HepG2 (cell line): ENCODE data around the gene CAPN7. TPM values are rescaled to one million over a fixed set of nuclear protein-coding genes. Genes with fewer than 3 reads are reported as not detected.

ENCODE experiments used
- ATF7-NPFF ChIP-seq: sonication (generic); formaldehyde crosslinking; IDR thresholded peaks from 2 replicates; pipeline ENCODE4 v1.8.1; 2023; ENCODE audit warnings: mild to moderate bottlenecking, low read depth, missing genetic modification reagents, moderate library complexity
- CREB1 ChIP-seq, 2 experiments: fragments of 450-650 bp in 1 of 2; IDR thresholded peaks; 2 replicates each; pipeline ENCODE4 v1.6.1; 2016 to 2017; ENCODE audit warnings: control low read depth in 1 of 2, mild to moderate bottlenecking in 1 of 2, missing compliant biosample characterization in 1 of 2, missing genetic modification characterization in 1 of 2
- GATA4 ChIP-seq: sonication (generic); IDR thresholded peaks from 2 replicates; pipeline ENCODE4 v1.6.1; 2016; ENCODE audit warnings: antibody characterized with exemption, low read depth, borderline replicate concordance
- JDP2 ChIP-seq: sonication (generic); formaldehyde crosslinking; IDR thresholded peaks from 2 replicates; pipeline ENCODE4 v1.8.1; 2022; ENCODE audit warnings: missing genetic modification reagents, borderline replicate concordance
- MATR3 ChIP-seq: sonication (generic); formaldehyde crosslinking; IDR thresholded peaks from 2 replicates; pipeline ENCODE4 v1.4.0; 2020; ENCODE audit warnings: missing genetic modification reagents
- NR1H2 ChIP-seq: sonication (generic); formaldehyde crosslinking; IDR thresholded peaks from 2 replicates; pipeline ENCODE4 v1.8.1; 2022; ENCODE audit warnings: low read depth, missing genetic modification reagents, borderline replicate concordance
- SCMH1 ChIP-seq: sonication (generic); formaldehyde crosslinking; IDR thresholded peaks from 2 replicates; pipeline ENCODE4 v1.9.0; 2021; ENCODE audit warnings: missing genetic modification reagents, mild to moderate bottlenecking, borderline replicate concordance
- TCF7L2 ChIP-seq: IDR thresholded peaks from 2 replicates; pipeline ENCODE4 v1.6.1; 2011; ENCODE audit warnings: mild to moderate bottlenecking, low read depth, low read length, moderate library complexity
- ZBTB4 ChIP-seq: sonication (generic); formaldehyde crosslinking; IDR thresholded peaks from 2 replicates; pipeline ENCODE4 v1.4.0; 2020; ENCODE audit warnings: missing genetic modification reagents, mild to moderate bottlenecking, borderline replicate concordance
- ZNF143 ChIP-seq: sonication (generic); formaldehyde crosslinking; IDR thresholded peaks from 2 replicates; pipeline ENCODE4 v1.4.0; 2020; ENCODE audit warnings: missing genetic modification reagents
- ZNF619 ChIP-seq: sonication (generic); formaldehyde crosslinking; IDR thresholded peaks from 2 replicates; pipeline ENCODE4 v1.4.0; 2020; ENCODE audit warnings: mild to moderate bottlenecking, missing genetic modification reagents
- ZNF672 ChIP-seq: sonication (generic); formaldehyde crosslinking; IDR thresholded peaks from 2 replicates; pipeline ENCODE4 v1.8.1; 2022; ENCODE audit warnings: missing genetic modification reagents
- ZNF747 ChIP-seq: sonication (generic); formaldehyde crosslinking; IDR thresholded peaks from 2 replicates; pipeline ENCODE4 v1.8.1; 2023; ENCODE audit warnings: missing genetic modification reagents, mild to moderate bottlenecking, borderline replicate concordance
- ZSCAN20 ChIP-seq: sonication (generic); formaldehyde crosslinking; IDR thresholded peaks from 2 replicates; pipeline ENCODE4 v1.4.0; 2020; ENCODE audit warnings: missing genetic modification reagents, mild to moderate bottlenecking, borderline replicate concordance
- ZSCAN25 ChIP-seq: sonication (generic); formaldehyde crosslinking; IDR thresholded peaks from 2 replicates; pipeline ENCODE4 v1.8.0; 2022; ENCODE audit warnings: mild to moderate bottlenecking, missing genetic modification reagents
- ZSCAN31 ChIP-seq: sonication (generic); formaldehyde crosslinking; IDR thresholded peaks from 2 replicates; pipeline ENCODE4 v1.5.0; 2020; ENCODE audit warnings: low read depth, mild to moderate bottlenecking, missing genetic modification reagents
- polyA plus RNA-seq, 8 experiments: library from polyadenylated mRNA; depleted of rRNA in 3 of 8; stranded (reverse) in 7 of 8; unstranded in 1 of 8; fragments of >200 nt; fragmentation: Illumina TruSeq in 4 of 8; extraction: Trizol in 4 of 8; gene quantifications; 2 replicates each; pipeline versions ENCODE4 v1.2.1 to v1.2.3, GENCODE V29; 2011 to 2016; ENCODE audit warnings: low read depth in 4 of 8, missing spikeins in 1 of 8, mixed read lengths in 1 of 8; ENCODE audit not compliant: insufficient read depth in 1 of 8
- total RNA-seq, 5 experiments: library from RNA; depleted of rRNA; stranded (reverse); fragments of >200 nt; fragmentation: Illumina TruSeq; extraction: Trizol; gene quantifications; 2 replicates each; pipeline ENCODE4 v1.2.3, GENCODE V29; 2016; ENCODE audit warnings: low read depth in 1 of 5
- TF ChIP-seq, protein P1 (sequence below): sonication (generic); formaldehyde crosslinking; IDR thresholded peaks from 2 replicates; pipeline ENCODE4 v1.8.0; 2023; ENCODE audit warnings: mild to moderate bottlenecking, missing genetic modification reagents
- TF ChIP-seq, protein P2 (sequence below): sonication (generic); formaldehyde crosslinking; IDR thresholded peaks from 2 replicates; pipeline ENCODE4 v1.9.0; 2021; ENCODE audit warnings: missing genetic modification reagents, borderline replicate concordance
- TF ChIP-seq, protein P3 (sequence below): sonication (generic); formaldehyde crosslinking; IDR thresholded peaks from 2 replicates; pipeline ENCODE4 v1.8.0; 2022; ENCODE audit warnings: mild to moderate bottlenecking, missing genetic modification reagents, borderline replicate concordance

CAPN7 gene
- total and polyA plus RNA-seq, 2 of the 13 experiments (the other 11 are each of a cell fraction or from before 2014, with no cell fraction given) = 16.7 to 36.8 TPM

DNA sequence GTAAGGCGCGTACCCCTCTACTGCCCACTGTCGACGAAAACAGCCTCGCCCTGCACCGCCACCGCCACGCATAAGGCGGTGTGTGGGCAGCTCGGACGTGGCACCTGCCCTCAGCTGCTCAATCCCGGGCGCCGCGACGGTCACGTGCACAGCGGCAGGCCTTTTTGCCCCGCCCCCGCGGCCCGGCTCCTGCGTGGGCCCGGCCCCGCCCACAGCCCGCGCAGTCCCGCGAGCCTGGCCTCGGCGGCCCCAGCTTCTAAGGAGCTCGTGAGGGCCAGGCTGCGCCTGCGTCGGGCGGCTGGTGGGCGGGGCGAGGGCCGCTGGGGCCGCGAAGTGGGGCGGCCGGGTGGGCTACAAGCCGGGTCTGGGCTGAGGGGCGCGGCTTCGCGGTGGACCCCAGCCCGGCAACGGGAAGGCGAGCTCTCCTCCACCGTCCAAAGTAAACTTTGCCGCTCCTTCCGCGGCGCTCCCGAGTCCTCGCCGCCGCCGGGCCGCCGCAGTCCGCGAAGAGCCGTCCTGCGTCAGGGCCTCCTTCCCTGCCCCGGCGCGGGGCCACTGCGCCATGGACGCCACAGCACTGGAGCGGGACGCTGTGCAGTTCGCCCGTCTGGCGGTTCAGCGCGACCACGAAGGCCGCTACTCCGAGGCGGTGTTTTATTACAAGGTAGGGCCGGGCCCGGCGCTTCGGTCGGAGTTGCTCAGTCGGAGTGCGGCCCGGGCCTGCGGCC is at the start of gene CAPN7 (continued):
- TF ChIP-seq ZNF619 (CRISPR knock-in tag) = no peak
- no peak for TF ChIP-seq SCMH1 (CRISPR knock-in tag)
- TF ChIP-seq ZSCAN31 (CRISPR knock-in tag) = no peak; the same call in 1 of the 2 replicates
- TF ChIP-seq, protein P1, sequence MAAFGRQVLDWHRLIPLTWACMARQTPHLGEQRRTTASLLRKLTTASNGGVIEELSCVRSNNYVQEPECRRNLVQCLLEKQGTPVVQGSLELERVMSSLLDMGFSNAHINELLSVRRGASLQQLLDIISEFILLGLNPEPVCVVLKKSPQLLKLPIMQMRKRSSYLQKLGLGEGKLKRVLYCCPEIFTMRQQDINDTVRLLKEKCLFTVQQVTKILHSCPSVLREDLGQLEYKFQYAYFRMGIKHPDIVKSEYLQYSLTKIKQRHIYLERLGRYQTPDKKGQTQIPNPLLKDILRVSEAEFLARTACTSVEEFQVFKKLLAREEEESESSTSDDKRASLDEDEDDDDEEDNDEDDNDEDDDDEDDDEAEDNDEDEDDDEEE = 0 out of 2 replicates have a peak, but pooled peaks have one; percentile 16
- no peak for TF ChIP-seq TCF7L2
- TF ChIP-seq ZBTB4 (CRISPR knock-in tag) = no peak
- TF ChIP-seq, protein P2, sequence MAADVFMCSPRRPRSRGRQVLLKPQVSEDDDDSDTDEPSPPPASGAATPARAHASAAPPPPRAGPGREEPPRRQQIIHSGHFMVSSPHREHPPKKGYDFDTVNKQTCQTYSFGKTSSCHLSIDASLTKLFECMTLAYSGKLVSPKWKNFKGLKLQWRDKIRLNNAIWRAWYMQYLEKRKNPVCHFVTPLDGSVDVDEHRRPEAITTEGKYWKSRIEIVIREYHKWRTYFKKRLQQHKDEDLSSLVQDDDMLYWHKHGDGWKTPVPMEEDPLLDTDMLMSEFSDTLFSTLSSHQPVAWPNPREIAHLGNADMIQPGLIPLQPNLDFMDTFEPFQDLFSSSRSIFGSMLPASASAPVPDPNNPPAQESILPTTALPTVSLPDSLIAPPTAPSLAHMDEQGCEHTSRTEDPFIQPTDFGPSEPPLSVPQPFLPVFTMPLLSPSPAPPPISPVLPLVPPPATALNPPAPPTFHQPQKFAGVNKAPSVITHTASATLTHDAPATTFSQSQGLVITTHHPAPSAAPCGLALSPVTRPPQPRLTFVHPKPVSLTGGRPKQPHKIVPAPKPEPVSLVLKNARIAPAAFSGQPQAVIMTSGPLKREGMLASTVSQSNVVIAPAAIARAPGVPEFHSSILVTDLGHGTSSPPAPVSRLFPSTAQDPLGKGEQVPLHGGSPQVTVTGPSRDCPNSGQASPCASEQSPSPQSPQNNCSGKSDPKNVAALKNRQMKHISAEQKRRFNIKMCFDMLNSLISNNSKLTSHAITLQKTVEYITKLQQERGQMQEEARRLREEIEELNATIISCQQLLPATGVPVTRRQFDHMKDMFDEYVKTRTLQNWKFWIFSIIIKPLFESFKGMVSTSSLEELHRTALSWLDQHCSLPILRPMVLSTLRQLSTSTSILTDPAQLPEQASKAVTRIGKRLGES (CRISPR knock-in tag) = peak; percentile 58; the same call in 1 of the 2 replicates
- TF ChIP-seq ZSCAN20 (CRISPR knock-in tag) = peak; percentile 94; the same call in 1 of the 2 replicates
- TF ChIP-seq JDP2 (CRISPR knock-in tag) = no peak
- 0 out of 2 replicates have a peak, but pooled peaks have one; percentile 66 for TF ChIP-seq ZNF672 (CRISPR knock-in tag)
- TF ChIP-seq GATA4 = peak; percentile 66; the same call in 1 of the 2 replicates
- TF ChIP-seq CREB1 (IDR thresholded peaks at IDR 0.05) = peak; percentile 18; the same call in 1 of the 2 replicates
- no peak for TF ChIP-seq CREB1 (CRISPR knock-in tag; IDR thresholded peaks at IDR 0.05)
- peak; percentile 55; the same call in 1 of the 2 replicates for TF ChIP-seq ZSCAN25 (CRISPR knock-in tag)
- TF ChIP-seq, protein P3, sequence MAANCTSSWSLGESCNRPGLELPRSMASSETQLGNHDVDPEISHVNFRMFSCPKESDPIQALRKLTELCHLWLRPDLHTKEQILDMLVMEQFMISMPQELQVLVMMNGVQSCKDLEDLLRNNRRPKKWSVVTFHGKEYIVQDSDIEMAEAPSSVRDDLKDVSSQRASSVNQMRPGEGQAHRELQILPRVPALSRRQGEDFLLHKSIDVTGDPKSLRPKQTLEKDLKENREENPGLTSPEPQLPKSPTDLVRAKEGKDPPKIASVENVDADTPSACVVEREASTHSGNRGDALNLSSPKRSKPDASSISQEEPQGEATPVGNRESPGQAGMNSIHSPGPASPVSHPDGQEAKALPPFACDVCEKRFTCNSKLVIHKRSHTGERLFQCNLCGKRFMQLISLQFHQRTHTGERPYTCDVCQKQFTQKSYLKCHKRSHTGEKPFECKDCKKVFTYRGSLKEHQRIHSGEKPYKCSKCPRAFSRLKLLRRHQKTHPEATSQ (CRISPR knock-in tag) = 0 out of 2 replicates have a peak, but pooled peaks have one; percentile 37
- TF ChIP-seq ZNF747 = 0 out of 2 replicates have a peak, but pooled peaks have one; percentile 30
- peak; percentile 98 for TF ChIP-seq ATF7-NPFF (CRISPR knock-in tag)
- TF ChIP-seq NR1H2 = peak; percentile 52
- TF ChIP-seq MATR3 = no peak
- TF ChIP-seq ZNF143 (CRISPR knock-in tag) = 0 out of 2 replicates have a peak, but pooled peaks have one; percentile 32
